Measurements from ENCODE around the gene ZNF487. TPM values are rescaled to one million over a fixed set of nuclear protein-coding genes. Genes with fewer than 3 reads are reported as not detected.

The ZNF487 gene
- total and polyA plus RNA-seq, 2 of the 13 experiments (the other 11 are each of a cell fraction or from before 2014, with no cell fraction given): 7.4 to 8.8 TPM

- Histone ChIP-seq H2AFZ (ENCODE audit: low read length) (no peak overlapping the region), H3K27ac (ENCODE audit: extremely low read length, insufficient read depth, low read length) (no peak overlapping the region), H3K36me3 (replicated peaks in 1 of 2; ENCODE audit: control insufficient read depth in 1 of 2, insufficient read depth in 2 of 2, low read length in 2 of 2) (no peaks in the 10 kb centered on the region), H3K9me3 (ENCODE audit: low read length) (no peaks in the 10 kb centered on the region), H3K4me2 (ENCODE audit: low read depth, low read length) (no peak overlapping the region), H4K20me1 (ENCODE audit: insufficient read depth, low read length) (no peaks in the 10 kb centered on the region), H3K4me1 (ENCODE audit: insufficient read depth, low read length) (peaks cover 26% of the 10 kb centered on the region), H3K79me2 (ENCODE audit: insufficient read depth, low read length) (no peaks in the 10 kb centered on the region), H3K9ac (ENCODE audit: insufficient read depth, low read depth, low read length) (no peak overlapping the region), H3K27me3 (ENCODE audit: control insufficient read depth in 1 of 2, insufficient read depth in 2 of 2, low read length in 2 of 2) (no peaks in the 10 kb centered on the region), H3K4me3 (replicated peaks in 1 of 3; ENCODE audit: insufficient read depth in 1 of 3, low read depth in 2 of 3, low read length in 3 of 3) (no peak overlapping the region)
- DNase-seq (ENCODE audit: low spot score) (no peak), FAIRE-seq (no peak), ATAC-seq (no peak)
- ChIA-PET CTCF (ENCODE audit: low intra/inter-chr PET ratio, low total read pairs) (no interaction called here), POLR2A (no interaction called here)
- in situ Hi-C loops (cut with HindIII; ENCODE audit: extremely low pct_ligation_motif_present, low pct_unique_long_range_greater_than_20kb) (no loop called here), intact Hi-C loops (cut with micrococcal nuclease; ENCODE audit: unreplicated experiment) (no loop called here)
- TF ChIP-seq MAFK (conservative IDR thresholded peaks at IDR 0.05 in 1 of 2, IDR thresholded peaks at IDR 0.05 in 1 of 2; ENCODE audit: low read length in 2 of 2): peak; percentile 42 to 78; a peak in 3 of 4 replicates
- TF ChIP-seq MAFF (IDR thresholded peaks at IDR 0.05; ENCODE audit: low read depth, low read length): peak; percentile 60; the same call in 1 of the 2 replicates
- no peak for TF ChIP-seq TFDP2 (CRISPR knock-in tag; IDR thresholded peaks at IDR 0.05)
- BruUV-seq (replicated peaks): no TSS peak
- 90% methylated on average over 12 of the region's 12 CpGs for WGBS (ENCODE audit: low lambda C conversion rate)
Measured at GRCh38 chr10:43427166-43427825, 9.6 kb upstream of the ZNF487 start.

- ATAC-seq (no peak), FAIRE-seq (no peak), DNase-seq (ENCODE audit: low spot score) (no peak)
- no peak overlapping the region for H3K9ac ChIP-seq (ENCODE audit: insufficient read depth, low read depth, low read length)
- H3K27me3 ChIP-seq (ENCODE audit: control insufficient read depth in 1 of 2, insufficient read depth in 2 of 2, low read length in 2 of 2): no peaks in the 10 kb centered on the region; a peak in 1 of 5 replicates
- CTCF ChIA-PET (ENCODE audit: low intra/inter-chr PET ratio, low total read pairs): no interaction called here
- intact Hi-C loops (cut with micrococcal nuclease; ENCODE audit: unreplicated experiment): no loop called here
- H3K27ac ChIP-seq (ENCODE audit: extremely low read length, insufficient read depth, low read length): no peak overlapping the region
- peaks cover 18% of the 10 kb centered on the region for H3K4me1 ChIP-seq (ENCODE audit: insufficient read depth, low read length)
- H3K4me3 ChIP-seq (replicated peaks in 1 of 3; ENCODE audit: insufficient read depth in 1 of 3, low read depth in 2 of 3, low read length in 3 of 3): no peak overlapping the region
- in situ Hi-C loops (cut with HindIII; ENCODE audit: extremely low pct_ligation_motif_present, low pct_unique_long_range_greater_than_20kb): no loop called here
- H3K36me3 ChIP-seq (replicated peaks in 1 of 2; ENCODE audit: control insufficient read depth in 1 of 2, insufficient read depth in 2 of 2, low read length in 2 of 2): no peaks in the 10 kb centered on the region
- H2AFZ ChIP-seq (ENCODE audit: low read length): no peak overlapping the region
- no peaks in the 10 kb centered on the region for H4K20me1 ChIP-seq (ENCODE audit: insufficient read depth, low read length)
- BruUV-seq (replicated peaks): no TSS peak
- no peak overlapping the region for H3K4me2 ChIP-seq (ENCODE audit: low read depth, low read length)
- POLR2A ChIA-PET: interaction anchor here (1.0 kb wide), 2 partner anchors 9 to 22 kb away, joined by 3 to 4 read pairs; no protein-coding TSS in a partner anchor
- H3K9me3 ChIP-seq (ENCODE audit: low read length): no peaks in the 10 kb centered on the region
- 93% methylated on average over 8 of the region's 8 CpGs for WGBS (ENCODE audit: low lambda C conversion rate)
- H3K79me2 ChIP-seq (ENCODE audit: insufficient read depth, low read length): peaks cover 3% of the 10 kb centered on the region
- TF ChIP-seq ZNF280D (CRISPR knock-in tag; IDR thresholded peaks at IDR 0.05): no peak
- TF ChIP-seq STAT6 (CRISPR knock-in tag; IDR thresholded peaks at IDR 0.05; ENCODE audit: borderline replicate concordance): no peak
Measured at GRCh38 chr10:43430926-43431663, 5.8 kb upstream of the ZNF487 start.

Measured in HepG2 (cell line).